HG02852 (cell line): ENCODE data around the gene MRPL39.
"Not testable (repeated sequence)": the region's sequence is repeated elsewhere in the genome, so short reads cannot be mapped to it uniquely, and the experiment has no call there.

Source experiments
- ATAC-seq: cut with Tn5 transposase; IDR thresholded peaks from one replicate; pipeline ENCODE4 v1.9.1; 2021; ENCODE audit warnings: mild to moderate bottlenecking, moderate library complexity; ENCODE audit not compliant: unreplicated experiment

MRPL39 gene

DNA sequence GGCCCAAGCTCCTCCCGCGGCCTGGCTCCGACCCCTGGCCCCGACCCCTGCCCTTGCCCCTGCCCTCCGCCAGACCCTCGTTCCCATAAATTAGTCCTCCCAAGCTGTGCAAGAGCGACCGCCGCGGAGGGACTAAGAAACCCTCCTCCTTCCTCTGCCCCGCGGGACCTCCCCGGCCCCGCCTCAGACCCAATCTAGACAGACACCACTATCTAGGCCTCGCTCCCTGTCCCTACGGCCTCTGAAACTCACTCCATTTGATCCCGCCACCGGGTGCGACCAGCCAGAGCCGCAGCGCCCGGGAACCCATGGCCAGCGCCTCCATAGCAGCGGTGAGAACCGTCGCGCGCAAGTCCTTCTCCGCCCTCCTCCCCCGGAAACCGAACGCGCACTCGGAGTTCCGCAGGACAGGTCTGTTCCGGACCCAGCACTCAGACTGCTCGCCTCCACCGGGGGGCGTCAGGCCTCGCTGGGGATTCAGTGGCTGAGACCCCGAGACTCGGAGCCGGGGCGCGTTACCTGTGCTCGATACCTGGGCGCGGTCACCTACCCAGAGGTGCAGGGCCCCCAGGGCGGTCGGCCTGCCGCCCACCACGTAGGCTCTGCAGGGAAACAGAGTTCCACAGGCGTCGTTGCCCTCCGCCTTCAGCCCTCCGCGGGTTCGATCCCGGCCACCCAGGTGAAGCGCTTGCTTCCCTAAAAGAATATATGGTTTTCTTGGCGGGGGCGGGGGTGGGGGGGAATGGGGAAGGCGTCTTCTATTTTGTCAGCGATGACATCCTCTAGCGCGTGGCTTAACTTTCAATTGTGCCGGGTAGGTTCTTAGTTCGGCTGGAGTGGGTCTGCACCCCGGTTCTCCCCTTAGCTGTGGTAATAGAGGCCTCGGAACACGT, at the start of gene MRPL39:
MRPL39 (minus strand) TSS at position 331 of the 893 bp plus-strand sequence; CDS start at position 325, 6 bp downstream.
- peak; percentile 93 for ATAC-seq

DNA sequence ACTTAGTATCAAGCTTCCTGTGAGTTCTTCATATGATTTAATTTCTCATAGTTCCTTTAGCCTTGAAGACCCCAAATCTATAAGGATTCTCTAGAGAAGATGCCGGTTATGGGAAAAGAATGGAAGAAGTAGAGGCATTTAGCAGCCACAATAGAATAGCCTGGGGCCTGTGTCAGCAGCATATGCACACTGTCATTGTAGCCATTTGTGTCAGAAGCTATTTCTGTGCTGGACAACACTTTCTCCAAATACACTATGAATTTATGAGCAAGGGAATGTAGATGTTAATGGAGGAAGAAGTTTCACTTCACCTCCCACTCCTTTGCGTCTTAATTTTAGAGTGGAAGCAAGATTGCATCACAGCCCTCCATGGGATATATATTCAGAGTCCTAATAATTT, 49.1 kb upstream of the MRPL39 start:
- no peak for ATAC-seq

DNA sequence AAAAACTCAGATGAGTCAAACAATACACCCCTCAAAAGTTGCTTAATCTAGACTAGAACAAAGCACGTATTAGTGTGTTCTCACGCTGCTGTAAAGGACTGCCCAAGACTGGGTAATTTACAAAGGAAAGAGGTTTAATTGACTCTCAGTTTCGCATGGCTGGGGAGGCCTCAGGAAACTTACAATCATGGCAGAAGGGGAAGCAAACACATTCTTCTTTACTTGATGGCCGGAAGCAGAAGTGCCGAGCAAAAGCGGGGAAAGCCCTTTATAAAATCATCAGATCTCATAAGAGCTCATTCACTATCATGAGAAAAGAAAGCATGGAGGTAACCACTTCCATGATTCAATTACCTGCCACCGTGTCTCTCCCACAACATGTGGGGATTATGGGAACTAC, 41.9 kb upstream of the MRPL39 start:
- no peak for ATAC-seq

DNA sequence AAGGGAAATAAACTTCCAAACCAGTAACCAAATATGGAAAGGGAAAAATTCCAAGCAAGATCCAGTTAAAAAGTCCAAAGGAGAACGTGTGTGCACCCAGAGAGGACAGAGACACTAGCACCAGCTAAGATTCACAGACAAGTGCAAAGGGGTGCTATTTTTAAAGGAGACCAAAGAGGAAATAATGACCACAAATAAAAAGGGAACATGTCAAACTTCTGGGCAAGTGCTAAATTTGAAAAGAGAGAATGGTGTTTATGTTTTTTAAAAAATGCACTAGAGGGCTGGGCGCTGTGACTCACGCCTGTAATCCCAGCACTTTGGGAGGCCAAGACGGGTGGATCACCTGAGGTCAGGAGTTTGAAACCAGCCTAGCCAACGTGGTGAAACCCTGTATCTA, 40.4 kb upstream of the MRPL39 start:
- ATAC-seq = no peak

DNA sequence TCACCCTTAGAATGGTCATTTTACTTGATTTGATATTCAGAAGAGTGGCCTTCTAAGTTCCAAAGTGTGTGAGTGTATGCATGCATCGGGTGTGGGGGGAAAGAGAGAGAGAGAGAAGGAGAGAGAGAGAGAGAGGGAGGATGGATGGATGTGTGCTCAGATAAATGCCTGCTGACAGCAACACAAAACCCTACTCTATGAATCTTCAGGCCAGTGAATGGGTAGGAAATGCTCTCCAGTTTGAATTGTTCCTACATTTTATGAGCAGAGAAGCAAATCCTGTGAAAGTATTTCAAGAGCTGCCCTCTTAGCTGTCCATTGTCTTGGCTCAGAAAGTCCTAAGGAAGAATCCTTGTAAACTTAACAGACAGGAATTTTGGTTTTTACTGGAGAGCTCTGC, 39.2 kb upstream of the MRPL39 start:
- ATAC-seq = no peak

DNA sequence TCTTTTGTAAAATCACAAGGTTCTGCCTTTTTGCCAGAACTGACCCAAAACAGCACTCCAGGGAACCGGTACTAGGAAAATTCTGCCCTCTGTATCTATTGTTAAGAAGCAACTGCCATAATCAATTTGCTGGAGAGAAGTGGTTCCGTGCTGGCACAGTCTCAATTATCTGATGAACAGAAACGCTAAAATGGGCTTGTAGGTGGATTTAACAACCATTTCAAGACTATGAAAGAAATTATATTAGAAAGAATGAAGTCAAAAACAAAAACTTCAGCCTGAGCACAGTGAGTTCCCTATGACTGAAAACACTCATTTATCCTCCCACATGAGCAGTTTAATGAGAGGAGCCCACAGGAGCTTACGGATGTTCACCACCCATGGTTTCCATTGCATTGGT, 36.2 kb upstream of the MRPL39 start:
- no peak for ATAC-seq

DNA sequence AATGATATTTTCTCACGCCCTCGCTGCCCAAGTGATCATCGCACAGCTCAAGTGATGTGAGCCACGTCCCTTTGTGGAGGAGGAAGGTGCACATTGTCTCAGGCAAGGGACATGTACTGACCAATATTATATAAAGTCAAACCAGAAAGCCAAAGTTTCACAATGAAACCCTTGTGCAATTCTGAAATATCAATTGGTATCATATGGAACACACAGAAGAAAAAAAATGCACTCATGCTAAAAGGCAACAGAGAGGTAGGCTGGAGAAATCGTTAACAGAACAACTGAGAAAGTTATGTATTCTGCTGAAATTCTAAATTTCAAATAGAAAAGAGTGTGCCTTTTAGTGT, 33.6 kb upstream of the MRPL39 start:
- no peak for ATAC-seq

DNA sequence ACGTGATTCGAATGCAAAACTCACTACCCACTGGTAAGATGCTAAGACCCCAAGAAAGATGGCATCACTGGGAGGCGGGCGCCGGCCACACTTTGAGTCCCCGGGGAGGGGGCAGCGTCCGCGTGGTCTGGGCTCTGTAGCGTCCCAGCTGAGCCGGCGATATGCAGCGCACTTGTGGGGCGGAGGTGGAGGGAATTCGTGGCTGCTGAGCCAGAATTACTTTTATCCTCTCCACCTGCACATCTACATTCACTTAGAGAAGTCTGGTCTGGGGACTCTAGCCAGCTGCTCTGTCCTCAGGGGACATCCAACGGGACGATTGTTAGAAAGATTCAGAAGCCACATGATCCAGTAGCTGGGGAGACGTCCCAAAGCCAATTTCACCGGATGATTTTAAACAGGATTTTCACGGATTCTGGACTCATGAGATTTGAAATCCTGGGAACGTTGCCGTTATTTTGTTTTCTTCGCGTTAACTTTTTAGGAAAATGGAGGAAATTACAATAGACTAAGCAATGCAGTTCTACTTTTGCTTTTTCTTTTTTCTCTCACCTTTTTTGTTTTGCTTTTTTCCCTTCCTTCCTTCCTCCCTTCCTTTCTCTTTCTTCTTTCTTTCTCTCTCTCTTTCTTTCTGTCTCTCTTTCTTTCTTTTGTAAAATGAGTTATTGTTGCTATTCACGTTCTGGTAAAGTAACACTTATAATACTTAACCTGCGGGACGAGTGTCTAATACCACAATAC, 33.1 kb upstream of the MRPL39 start:
- peak; percentile 24 for ATAC-seq

DNA sequence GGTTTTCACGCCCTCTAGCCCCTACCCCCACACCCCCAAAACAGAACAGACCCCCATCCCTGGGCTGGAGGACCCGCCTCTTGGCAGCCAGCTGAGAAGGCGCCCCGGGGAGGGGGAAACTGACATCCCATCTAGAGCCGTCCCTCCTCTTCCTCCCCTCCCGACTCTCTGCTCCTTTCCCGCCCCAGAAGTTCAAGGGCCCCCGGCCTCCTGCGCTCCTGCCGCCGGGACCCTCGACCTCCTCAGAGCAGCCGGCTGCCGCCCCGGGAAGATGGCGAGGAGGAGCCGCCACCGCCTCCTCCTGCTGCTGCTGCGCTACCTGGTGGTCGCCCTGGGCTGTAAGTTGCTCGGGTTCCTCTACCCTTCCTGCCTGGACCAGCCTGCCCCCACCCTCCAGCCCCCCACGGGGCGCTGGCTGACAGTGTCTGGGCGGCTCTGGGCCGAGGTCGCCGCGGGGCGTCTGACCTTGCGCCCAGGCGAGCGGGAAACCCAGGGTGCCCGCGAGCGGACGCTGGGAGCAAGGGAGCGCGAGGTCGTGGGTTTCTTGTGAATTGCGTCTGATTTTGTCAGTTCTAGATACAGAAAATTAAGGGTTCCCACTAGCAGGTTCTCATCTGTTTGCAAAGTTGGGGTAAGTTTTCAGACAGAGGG, 32.4 kb upstream of the MRPL39 start:
- peak; percentile 75 for ATAC-seq

DNA sequence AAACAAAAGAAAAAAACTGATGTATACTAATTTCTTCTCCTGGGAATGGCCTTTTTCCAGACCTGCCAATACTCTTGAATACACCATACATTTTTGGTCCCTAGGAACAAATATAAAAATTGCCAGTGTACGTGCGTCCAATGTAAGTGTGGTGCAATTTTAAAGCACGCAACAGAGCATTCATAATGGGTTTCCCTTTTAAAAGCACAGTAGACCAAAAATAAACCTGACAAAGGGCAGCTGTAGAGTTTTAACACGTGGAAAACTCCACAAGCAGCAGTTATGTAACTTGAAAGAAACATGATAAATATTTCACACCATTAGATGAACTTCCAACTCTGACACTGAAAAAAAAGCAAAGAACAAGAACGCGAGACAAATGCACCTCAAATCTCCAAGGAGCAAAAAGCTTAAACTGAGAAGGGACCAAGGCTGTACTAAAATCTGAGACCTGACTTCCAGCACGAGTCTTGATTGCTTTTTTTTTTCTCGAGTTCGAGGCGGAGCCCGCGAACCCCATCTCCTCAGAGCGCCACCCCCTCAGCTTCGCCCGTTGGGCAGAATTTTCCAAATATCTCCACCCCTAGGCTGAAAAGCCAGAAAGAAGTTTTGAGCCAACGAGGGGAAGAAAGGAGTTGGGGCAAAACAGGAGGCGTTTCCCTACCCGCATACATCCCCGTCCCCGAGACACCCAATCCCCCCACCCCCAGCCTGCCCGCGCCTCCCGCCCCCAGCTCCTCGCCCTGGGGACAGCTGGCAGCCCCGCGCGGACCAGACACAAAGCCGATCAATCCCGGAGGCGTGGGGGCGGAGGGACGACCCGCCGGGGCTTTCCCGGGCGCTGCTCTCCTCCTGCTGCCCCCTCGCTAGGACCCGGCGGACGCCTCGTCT, 31.6 kb upstream of the MRPL39 start, which contains the start of gene JAM2:
JAM2 (plus strand) TSS at position 599 of the 891 bp plus-strand sequence. CDS start 564 bp downstream, outside the sequence.
- peak; percentile 53 for ATAC-seq

DNA sequence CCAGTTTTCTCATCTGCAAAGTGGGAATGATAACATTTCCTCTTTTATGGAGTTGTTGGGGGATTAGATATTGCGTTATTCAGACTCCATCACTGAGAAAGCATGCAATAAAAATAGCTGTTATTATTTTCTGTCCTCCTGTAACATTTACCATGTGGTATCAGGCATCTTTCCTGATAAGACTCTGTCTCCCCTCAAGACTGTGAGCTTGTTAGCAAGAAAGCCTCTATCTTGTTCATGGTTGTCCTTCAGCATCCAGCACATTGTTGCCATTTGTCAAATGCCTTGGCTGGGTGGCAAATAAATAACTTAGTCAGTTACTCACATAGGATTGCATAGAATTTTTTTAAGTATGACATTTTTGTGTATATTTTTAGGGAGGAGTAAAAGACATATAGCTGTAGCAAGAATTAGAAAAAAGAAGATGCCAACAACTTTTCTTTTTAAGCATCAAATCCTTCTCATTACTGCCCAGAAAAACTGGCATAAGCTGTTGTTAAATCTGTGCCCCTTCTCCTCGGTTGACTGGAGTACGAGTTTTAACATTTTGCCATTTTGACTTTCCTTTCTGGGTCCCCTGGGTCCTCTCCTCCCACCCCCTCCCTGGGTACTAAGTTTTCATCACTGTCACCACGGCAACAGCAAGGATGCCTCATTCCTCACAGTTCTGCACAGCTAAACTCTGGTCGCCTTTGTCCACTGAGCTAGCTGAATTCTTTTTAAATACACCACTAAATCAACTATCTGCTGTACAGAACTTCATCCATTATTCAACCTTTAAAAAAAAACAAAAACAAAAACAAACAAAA, 30.8 kb upstream of the MRPL39 start:
- no peak for ATAC-seq

DNA sequence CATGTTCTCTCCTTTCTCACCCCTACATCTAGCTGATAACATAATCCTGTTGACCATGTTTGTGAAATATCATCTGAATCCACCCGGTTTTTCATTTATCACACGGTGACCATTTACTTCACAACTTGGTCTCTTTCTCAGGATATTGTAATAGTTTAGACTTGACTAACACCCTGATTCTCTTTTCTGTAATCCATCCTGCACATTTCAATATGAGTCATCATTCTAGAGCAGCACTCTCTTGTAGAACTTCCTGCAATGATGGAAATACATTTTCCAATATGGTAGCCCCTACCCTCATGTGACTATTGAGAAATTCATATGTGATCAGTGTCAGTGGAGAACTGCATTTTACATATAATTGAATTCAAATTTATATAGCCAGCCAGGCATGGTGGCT, 29.4 kb upstream of the MRPL39 start:
- no peak for ATAC-seq

DNA sequence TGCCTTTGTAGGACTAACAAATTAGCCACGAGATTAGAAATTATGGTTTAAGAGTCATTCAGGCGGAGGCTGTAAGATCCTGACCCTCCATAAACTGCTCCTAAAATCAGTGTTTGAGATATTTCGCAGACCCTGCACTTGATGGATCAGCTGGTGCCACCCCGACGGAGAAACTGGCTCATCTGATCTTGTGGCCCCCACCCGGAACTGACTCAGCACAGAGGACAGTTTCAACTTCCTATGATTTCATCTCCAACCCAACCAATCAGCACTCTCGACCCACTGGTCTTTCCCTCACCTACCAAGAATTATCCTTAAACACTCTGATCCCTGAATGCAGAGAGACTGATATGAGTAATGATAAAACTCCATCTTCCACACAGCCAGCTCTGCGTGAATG, 28.0 kb upstream of the MRPL39 start:
- ATAC-seq = no peak

DNA sequence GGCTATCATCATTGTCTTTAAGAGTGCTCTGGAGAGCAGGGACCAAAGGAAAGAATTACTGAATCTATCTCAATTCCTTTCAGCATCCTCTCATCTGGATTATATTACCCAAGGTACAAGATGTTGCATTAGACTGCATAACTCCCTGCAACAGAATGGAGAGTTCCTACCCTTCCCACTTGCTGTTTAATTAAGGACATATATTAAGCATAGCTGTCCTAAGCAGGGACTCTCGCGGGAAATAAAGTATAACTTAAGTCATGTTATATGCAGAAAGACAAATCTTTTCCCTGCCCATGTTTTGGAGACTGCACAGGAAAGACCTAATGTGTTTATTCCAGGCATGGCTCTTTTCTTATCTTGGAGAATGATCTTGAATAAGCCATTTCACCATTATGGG, 25.0 kb upstream of the MRPL39 start:
- no peak for ATAC-seq

DNA sequence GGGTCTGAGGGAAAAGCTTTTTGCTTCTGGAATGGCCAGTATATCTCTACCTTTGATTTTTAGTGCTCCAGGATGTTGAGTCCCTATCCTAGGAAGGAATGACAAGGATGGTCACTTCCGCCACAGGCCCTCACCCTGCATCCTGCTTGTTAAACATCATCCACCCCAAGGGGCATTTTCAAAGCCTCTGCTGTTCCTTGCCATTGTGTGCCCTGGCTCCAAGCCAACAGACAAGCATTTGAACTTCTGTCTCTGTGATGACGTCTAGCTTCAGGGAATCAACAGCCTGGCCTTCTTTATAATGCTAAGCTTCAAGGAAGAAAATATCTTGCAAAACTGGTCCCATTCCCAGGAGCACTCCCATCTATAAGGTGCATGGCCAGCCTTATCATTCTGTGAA, 19.5 kb upstream of the MRPL39 start:
- ATAC-seq = no peak

DNA sequence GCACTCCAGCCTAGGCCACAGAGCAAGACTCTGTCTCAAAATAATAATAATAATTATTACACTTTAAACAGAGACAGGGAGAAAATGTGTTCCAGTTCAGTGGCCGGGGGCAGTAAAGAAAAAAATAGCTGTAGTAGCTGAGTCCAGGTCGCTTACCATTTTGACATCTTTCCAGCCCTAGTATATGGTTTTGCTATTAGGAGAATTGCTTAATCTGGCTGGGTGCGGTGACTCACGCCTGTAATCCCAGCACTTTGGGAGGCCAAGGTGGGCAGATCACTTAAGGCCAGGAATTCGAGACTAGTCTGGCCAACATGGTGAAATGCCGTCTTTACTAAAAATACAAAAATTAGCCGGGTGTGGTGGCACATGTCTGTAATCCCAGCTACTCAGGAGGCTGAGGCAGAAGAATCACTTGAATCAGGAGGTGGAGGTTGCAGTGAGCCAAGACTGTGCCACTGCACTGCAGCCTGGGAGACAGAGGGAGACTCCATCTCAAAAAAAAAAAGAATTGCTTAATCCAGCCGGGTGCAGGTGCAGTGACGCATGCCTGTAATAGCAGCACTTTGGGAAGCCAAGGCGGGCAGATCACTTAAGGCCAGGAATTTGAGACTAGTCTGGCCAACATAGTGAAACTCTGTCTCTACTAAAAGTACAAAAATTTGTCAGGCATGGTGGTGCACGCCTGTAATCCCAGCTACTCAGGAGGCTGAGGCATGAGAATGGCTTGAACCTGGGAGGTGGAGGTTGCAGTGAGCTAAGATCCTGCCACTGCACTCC, 18.7 kb upstream of the MRPL39 start:
- not testable (repeated sequence) for ATAC-seq

DNA sequence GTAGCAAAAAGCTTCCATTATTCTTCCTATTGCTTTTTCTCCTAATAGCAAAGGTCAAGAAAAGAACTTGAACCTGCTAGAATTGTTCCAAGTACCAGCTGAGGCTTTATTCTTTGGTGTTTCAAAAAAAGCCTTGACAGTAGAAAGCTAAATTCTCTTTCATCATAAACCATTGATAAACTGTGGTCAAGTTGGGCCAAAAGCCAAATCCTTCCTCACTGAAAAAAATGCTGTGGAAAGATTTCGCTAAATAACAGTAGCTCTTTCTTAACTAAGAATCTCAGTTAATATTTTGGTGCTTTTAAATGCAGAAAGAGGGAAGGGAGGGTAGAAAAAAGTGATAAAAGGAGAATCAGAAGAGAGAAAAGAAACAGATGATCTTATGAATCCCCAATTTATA, 17.8 kb upstream of the MRPL39 start:
- no peak for ATAC-seq

DNA sequence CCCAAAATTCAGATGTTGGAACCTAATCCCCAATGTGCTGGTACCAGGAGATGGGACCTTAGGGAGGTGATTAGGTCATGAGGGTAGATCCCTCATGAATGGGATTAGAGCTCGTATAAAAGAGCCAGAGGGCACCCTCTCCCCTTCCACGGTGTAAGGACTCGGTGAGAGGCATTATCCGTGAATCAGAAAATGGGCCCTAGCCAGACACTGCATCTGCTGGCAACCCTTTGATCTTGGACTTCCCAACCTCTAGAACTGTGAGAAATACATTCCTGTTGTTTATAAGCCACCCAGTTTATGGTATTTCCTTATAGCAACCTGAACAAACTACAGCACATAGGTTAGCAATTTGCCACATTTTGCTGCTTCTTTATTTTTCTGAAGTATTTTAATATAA, 17.2 kb upstream of the MRPL39 start:
- ATAC-seq = no peak

DNA sequence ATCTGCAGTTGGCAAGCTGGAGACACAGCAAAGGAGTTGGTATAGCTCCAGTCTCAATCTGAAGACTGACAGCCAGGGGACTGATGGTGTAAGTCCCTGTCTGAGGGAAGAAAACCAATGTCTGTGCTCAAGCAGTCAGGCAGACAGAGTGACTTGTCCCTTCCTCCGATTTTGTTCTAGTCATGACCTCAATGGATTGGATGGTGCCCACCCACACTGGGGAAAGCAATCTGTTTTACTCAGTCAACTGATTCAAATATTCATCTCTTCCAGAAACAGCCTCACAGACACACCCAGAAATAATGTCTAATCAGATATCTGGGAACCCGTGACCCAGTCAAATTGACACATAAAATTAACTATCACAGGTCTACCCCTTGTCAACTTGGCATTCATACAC, 11.9 kb upstream of the MRPL39 start:
- no peak for ATAC-seq
